Dedifferentiated amniotic fluid mesenchymal stem cell (primary cell): Measurements from ENCODE around the gene TPD52L3.

Source experiments
- DNase-seq: peaks from one replicate; pipeline ENCODE4 v3.0.0-alpha.2; 2016; ENCODE audit errors: extremely low spot score

The TPD52L3 gene

DNA sequence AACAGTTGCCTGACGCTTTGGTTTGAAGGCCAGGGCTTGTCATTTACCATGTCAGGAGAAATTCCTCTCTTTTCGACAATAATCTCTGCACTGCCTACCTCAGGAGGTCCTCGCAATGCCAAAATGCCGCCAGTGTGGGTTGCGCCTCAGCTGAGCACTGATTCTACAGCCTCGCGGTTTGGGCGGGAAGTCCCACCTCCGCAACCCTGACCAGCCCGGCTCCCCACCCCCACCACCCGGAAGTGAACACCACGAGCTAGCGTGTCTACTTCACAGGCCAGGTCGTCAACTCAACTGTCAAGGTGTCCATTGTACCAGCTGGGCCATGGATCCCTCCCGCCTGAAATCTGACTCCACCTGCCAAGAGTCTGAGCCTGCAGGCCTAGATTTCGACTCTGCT is at the start of gene TPD52L3:
TSS of gene TPD52L3 (plus strand) at position 273 of the 400 bp plus-strand sequence. CDS start 221 bp downstream, outside the sequence.
- DNase-seq, result no peak

DNA sequence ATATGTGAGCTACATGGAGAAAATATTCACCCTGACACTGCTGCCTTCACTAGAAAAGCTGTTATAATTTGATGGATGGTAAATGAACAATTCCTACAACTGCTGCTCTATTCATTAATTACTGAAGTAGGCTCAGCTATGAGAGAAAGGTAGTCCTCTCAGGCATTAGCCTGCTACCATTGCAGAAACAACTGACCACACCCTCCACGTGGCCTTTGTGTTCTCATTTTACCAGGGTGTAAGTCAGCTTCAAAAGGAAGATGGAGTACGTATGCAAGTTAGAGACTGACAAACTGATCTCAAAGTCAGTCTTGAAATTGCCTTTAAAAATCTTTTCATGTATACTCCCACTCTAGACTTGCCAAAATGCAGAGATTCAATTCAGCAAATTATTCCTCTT is 26.3 kb upstream of the TPD52L3 start:
- no peak for DNase-seq

DNA sequence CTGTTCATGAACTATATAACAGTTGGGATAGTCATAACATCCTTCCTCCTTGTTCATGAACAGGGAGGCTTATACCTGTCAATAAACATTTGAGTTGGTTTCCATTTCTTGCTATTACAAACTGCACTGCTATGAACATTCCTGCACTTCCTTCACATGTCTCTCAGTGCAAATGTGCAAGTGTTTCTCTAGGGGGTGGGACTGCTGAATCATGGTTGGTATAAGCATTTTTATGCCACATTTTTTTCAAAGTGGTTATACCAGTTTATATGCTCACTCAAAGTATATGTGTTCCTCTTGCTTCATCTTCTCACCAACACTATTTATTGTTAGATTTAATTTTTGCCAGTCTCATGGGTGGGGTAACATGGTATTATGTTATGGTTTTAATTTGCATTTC is 25.8 kb upstream of the TPD52L3 start:
- no peak for DNase-seq

DNA sequence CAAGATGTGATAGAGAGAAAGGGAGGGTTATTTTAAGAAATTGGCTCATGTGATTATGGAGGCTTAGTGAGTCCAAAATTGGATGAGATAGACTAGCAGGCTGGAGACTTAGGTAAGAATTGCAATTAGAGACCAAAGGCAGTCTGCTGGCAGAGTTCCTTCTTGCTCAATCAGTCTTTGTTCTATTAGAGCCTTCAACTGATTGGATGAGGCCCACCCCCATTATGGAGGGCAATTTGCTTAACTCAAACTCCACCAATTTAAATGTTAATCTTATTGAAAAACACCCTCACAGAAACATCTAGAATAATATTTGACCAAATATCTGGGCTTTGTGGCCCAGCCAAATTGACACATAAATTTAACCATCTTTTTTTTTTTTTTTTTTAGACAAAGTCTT is 23.9 kb upstream of the TPD52L3 start:
- no peak for DNase-seq

DNA sequence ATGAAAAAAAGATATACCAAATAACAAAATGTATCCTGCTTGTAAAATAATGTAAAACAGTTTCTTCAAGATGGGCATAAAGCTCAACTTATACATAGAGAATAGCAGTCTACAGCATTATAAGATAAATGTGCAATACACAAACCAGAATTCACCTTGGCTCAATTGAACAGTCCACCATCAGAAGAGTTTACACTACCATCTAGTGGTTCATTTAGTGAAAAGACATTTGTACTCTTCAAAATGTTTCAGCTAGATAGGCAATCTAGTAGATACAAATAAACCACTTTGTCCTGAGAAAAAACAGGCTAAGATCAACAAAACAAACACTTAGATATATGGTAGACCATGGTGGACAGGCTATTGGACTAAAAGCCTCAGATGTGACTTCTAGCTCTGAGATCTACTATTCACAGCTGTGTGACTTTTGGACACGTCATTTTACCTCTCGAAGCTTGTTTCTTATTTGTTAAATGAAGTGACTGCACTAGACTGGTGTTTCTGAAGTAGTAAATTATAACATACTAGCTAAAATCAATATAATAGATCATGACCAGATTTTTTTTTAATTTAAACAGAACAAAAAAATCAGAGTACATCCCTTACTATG is 22.1 kb upstream of the TPD52L3 start:
- DNase-seq, result peak; percentile 58

DNA sequence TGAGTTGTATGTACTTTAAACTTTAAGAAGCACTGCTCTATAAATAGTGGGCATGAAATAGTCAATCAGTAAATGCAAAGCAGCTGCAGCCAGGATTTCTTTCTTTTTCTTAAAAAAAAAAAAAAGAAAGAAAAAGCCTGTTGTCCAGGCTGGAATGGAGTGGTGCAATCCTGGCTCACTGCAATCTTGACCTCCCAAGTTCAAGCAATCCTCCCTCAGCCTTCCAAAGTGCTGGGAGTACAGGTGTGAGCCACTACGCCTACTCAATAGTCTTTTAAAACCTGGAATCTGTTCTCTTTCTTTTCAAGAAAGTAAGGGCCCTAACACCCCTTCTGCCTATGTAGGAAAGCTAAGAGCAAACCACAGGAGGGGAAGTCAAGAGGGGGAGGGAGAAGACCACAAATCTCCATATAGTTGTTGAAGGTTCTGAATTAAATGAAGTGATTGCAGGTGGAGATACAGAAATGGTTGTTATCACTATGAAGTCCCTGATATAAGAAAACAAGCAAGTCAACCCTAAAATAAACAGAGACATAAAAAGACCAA is 20.6 kb upstream of the TPD52L3 start:
- no peak for DNase-seq

DNA sequence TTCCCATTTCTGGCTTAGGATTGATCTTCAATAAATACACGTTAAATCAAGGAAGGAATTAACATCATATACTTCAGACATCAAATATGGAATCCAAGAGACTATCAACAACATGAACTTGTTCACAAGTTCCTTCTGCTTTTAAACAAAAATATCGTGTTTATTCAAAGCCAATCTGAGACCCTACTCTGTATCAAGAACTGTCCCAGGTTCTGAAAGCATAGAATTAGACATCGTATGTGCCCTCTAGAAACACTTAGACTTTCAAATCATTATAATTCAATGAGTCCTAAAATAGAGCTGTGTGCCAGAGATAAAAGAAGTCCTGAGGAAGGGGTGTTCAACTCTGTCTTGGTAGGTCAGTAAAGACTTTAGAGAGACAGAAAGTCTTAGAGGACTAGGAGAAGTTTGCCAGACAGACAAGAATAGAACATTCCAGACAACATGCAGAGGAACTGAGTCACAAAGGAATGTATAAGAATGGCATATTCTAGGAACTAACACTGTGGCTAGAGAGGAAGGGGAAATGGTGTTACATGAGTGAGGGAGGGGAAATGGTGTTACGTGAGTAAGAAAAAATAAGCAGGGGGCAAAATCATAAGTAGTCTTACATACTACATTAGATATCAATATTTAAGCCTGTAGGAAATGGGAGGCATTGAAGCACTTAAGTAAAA is 2.9 kb downstream of the TPD52L3 start:
- no peak for DNase-seq

DNA sequence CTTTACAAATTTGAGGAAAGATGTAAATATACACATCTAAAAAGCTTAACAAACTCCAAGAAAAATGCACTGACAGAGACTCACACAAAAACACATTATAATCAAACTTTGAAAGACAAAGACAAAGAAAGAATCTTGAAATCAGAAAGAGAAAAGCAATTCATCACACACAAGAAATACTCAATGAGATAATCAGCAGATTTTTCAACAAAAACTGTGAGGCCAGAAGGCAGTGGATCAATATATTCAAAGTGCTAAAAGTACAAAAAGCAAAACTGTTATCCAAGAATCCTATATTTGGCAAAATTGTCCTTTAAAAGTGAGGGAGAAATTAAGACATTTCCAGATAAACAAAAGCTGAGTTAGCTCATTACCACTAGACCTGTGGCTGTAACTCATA is 6.1 kb downstream of the TPD52L3 start:
- no peak for DNase-seq

DNA sequence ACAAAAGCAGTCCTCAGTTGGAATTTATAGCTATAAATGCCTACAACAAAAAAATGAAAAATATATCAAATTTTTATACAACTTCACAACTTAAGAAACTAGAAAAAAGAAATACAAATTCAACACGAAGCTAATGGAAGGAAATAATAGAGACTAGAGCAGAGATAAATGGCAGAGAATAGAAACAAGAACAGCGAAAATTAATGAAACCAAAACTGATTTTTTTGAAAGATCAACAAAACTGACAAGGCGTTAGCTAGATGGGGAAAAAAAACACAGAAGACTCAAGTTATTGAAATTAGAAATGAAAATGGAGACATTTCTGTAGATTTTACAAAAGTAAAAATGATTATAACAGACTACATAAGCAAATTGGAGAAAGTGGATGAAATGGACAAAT is 20.6 kb downstream of the TPD52L3 start:
- DNase-seq, result no peak

DNA sequence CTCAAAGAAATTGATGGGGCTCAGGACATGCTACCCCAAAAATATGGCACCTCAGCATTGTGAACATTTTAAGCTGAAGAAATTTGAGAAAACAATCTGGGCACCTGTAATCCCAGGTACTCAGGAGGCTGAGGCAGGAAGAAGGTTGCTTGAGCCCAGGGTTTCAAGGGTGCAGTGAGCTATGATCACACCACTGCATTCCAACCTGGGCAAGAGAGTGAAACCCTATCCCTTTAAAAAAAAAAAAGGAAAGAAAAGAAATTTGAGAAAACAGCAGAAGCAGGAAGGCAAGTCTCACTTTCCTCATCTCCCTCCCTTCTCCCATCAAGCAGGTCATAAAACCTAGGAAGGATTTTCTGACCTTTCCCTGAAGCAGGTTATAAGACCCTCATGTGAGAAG is 23.6 kb downstream of the TPD52L3 start:
- no peak for DNase-seq

DNA sequence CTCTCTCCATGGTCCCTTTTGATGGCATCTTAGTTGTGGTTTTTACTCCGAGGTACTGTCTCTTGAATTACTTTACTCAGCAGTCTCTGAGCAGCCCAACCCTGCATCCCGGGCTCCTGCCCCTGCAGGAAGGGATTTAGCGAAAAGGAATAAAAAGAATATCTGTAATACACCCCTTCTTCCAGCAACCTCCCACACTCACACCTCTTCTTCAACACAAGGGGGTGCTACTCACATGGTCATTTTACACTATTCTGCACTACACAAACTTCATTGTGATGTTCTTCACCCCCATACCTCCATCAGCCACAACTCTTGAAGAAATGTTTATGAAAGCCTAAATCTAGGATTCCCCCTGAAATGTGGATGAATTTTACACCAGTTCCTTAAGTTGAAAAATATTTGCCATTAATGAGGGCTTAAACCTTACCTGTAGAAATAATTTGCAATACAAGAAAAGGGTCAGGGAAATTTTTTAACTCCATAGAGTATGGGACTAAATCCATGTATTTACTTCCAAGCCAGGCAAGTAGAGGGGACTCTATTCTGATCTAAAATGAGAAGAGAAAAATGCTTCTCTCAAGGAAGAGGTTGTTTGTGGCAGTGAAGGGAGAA is 26.0 kb downstream of the TPD52L3 start:
- DNase-seq, result peak; percentile 74

DNA sequence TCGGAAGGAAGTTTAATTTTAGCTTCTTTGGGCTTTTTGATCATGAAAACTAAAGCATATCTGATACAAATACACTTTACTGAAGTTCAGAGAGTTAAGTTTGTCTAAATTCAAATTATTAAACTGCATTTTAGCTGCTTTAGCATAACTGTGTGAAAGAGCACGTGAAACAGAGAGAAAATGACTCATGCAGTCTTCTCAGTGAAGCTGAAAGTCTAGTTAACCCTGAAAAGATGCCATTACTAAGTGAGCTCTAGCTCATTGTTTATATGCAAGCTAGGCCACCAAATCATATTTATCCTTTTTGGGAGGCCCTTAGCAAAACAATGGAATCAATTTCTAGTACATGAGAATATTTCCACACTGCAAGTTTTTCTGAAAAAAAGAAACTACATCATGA is 27.6 kb downstream of the TPD52L3 start:
- peak; percentile 47 for DNase-seq

DNA sequence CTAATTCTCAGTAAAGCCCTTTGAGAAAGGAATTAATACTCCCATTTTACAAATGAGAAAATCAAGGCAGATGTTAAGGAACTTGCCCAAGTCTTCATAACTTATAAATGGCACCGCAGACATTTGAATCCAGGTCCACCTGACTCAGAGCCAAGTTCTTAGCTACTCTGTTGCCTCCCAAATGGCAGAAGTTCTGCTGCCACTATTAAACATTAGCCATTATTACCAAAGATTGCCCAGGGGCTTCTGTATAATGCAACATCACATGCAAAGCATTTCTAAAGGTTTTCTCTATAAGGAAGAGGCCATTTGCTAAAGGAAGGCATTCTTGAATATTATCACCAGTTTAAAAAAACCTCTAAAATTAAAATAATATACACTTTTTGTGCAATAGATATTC is 28.3 kb downstream of the TPD52L3 start:
- no peak for DNase-seq

DNA sequence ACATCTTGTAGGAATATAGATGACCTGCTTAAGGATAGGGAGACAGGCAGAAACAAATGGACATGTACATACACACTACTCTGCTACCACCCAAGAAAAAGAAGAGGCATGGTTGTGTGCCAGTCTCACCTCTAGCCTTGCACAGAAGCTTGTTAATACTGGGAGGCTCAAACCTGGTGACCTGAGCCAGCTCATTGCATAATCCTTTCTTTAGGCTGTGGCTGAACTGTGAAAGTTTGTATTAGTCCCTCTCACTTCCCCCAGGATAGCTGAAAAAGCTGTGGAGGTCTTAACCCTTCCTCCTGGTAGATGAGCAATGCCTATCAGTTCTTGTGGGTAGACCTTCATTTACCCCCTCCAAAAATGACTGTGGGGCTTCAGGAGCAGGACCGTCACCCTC is 28.7 kb downstream of the TPD52L3 start:
- DNase-seq, result no peak

DNA sequence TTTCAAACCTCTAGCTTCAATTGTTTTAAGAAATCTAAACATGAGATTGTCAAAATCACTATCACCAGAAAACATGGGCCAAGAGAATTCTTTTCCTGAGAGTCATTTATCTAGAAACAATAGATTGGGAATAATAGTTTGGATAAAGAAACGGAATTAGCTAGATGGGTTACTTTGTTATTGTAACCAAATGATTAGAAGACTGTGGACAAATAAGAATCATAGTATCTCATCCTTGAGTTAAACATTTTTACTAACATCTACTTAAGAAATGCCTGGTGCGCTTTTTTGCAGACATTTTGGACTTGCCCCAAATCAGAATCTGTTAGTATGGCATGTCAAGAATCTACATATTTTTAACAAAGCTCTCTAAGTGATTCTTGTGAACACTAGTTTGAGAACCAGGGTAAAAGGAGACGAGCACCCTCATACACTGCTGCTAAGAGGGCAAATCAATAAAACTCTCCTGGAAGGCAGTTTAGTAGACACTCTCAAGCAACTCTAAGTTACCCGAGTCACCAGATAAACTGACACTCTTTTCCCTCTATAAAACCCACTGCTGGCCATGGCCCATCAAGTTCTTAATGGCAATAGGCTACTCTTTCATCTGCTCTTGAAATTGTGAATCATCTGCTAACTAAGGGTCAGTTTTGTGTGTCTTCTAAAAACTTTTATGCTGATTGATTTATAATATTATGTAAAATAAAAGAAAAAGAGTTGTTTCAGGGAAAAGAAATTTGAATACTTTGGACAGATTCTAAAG is 39.1 kb downstream of the TPD52L3 start:
- no peak for DNase-seq

DNA sequence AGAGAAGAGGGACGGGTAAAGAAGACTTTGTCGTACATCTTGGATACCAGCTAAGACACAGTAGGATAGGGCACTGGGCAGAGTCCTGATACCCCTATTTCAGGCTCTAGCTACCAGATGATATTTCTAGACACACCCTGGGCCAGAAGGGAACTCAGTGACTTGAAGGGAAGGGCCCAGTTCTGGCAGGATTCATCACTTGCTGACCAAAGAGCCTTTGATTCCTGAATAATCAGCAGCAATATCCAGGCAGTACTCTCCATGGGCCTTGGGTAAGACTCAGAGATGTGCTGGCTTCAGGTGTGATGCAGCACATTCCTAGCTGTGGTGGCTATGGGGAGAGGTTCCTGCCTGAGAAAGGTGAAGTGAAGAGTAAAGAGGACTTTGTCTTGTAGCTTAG is 40.7 kb downstream of the TPD52L3 start:
- no peak for DNase-seq
